ENCODE measurements around the gene HSPG2.
"Not testable (repeated sequence)": the region's sequence is repeated elsewhere in the genome, so short reads cannot be mapped to it uniquely, and the experiment has no call there.

DNA sequence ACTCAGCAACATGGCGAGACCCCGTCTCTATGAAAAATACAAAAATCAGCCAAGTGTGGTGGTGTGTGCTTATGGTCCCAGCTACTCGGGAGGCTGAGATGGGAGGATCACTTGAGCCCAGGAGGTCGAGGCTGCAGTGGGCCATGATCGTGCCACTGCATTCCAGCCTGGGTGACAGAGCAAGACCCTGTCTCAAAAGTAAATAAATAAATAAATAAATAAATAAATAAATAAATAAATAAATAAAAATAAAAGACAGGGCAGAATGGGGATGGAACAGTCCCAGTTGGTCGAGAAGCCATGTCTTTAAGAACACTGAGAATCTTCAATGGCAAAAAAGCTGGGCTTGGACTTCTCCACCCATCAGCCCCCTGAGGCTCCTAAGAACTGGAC is 19.9 kb downstream of the HSPG2 start:
- TF ChIP-seq, protein P1, sequence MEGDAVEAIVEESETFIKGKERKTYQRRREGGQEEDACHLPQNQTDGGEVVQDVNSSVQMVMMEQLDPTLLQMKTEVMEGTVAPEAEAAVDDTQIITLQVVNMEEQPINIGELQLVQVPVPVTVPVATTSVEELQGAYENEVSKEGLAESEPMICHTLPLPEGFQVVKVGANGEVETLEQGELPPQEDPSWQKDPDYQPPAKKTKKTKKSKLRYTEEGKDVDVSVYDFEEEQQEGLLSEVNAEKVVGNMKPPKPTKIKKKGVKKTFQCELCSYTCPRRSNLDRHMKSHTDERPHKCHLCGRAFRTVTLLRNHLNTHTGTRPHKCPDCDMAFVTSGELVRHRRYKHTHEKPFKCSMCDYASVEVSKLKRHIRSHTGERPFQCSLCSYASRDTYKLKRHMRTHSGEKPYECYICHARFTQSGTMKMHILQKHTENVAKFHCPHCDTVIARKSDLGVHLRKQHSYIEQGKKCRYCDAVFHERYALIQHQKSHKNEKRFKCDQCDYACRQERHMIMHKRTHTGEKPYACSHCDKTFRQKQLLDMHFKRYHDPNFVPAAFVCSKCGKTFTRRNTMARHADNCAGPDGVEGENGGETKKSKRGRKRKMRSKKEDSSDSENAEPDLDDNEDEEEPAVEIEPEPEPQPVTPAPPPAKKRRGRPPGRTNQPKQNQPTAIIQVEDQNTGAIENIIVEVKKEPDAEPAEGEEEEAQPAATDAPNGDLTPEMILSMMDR (IDR thresholded peaks at IDR 0.05): not testable (repeated sequence)
- TF ChIP-seq POLR2AphosphoS5 (IDR thresholded peaks at IDR 0.05; ENCODE audit: low read depth, low read length); SIN3A (IDR thresholded peaks at IDR 0.05; ENCODE audit: borderline replicate concordance, insufficient read depth, low read depth, low read length); TCF7L2 (IDR thresholded peaks at IDR 0.05; ENCODE audit: low read depth, low read length): not testable (repeated sequence)
- TF ChIP-seq, protein P2, sequence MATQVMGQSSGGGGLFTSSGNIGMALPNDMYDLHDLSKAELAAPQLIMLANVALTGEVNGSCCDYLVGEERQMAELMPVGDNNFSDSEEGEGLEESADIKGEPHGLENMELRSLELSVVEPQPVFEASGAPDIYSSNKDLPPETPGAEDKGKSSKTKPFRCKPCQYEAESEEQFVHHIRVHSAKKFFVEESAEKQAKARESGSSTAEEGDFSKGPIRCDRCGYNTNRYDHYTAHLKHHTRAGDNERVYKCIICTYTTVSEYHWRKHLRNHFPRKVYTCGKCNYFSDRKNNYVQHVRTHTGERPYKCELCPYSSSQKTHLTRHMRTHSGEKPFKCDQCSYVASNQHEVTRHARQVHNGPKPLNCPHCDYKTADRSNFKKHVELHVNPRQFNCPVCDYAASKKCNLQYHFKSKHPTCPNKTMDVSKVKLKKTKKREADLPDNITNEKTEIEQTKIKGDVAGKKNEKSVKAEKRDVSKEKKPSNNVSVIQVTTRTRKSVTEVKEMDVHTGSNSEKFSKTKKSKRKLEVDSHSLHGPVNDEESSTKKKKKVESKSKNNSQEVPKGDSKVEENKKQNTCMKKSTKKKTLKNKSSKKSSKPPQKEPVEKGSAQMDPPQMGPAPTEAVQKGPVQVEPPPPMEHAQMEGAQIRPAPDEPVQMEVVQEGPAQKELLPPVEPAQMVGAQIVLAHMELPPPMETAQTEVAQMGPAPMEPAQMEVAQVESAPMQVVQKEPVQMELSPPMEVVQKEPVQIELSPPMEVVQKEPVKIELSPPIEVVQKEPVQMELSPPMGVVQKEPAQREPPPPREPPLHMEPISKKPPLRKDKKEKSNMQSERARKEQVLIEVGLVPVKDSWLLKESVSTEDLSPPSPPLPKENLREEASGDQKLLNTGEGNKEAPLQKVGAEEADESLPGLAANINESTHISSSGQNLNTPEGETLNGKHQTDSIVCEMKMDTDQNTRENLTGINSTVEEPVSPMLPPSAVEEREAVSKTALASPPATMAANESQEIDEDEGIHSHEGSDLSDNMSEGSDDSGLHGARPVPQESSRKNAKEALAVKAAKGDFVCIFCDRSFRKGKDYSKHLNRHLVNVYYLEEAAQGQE (IDR thresholded peaks at IDR 0.05; ENCODE audit: insufficient read depth in 1 of 2, low read depth in 2 of 2, low read length in 1 of 2): not testable (repeated sequence)

All from Panc1 (cell line).